HCT116 (cell line): ENCODE data around the gene RHBDD2. TPM values are rescaled to one million over a fixed set of nuclear protein-coding genes. Genes with fewer than 3 reads are reported as not detected.

Experiments
- ATAC-seq: fragments of 200-7000 bp; cut with Tn5 transposase; 2 replicates; pipeline ENCODE4 v1.9.1; 2020; ENCODE audit warnings: mild to moderate bottlenecking, moderate library complexity
- BruUV-seq: library from RNA; stranded (reverse); fragments of 400-500 nt; replicated peaks from 2 replicates; lab custom pipeline; 2021; lab: Mats Ljungman, UMichigan
- CTCF ChIA-PET: fragments of 300-600 bp; sonication (Branson Sonifier 250); formaldehyde crosslinking; loops from one replicate; lab custom pipeline; 2021; ENCODE audit warnings: antibody characterized with exemption; lab: Charles Lee
- POLR2A ChIA-PET: fragments of 300-600, 350-600 bp; sonication (Branson Sonifier 250); formaldehyde crosslinking; loops from one replicate; lab custom pipeline; 2021; ENCODE audit warnings: antibody characterized with exemption; lab: Charles Lee
- RAD21 ChIA-PET, 2 experiments: fragments of 300-600 bp; sonication (Branson Sonifier 250); formaldehyde crosslinking; loops; one replicate each; lab custom pipeline; 2023; ENCODE audit warnings: low total read pairs in 2 of 2; ENCODE audit not compliant: uncharacterized antibody in 2 of 2, unreplicated experiment in 2 of 2, low non-redundant PET in 1 of 2; lab: Charles Lee
- DNase-seq: peaks from one replicate; pipeline ENCODE4 v3.0.0-alpha.2; 2010; ENCODE audit warnings: low read depth, low spot score
- H2AFZ ChIP-seq: fragments of 200-600 bp; shearing (Covaris generic), sonication (generic); 2 replicates; pipeline ENCODE4 v1.6.1; 2017; ENCODE audit warnings: low read depth, mixed run types, mixed read lengths, antibody characterized with exemption, low read length; ENCODE audit not compliant: poor library complexity, severe bottlenecking
- H3K27ac ChIP-seq: 2 replicates; pipeline ENCODE4 v1.5.1; 2012; ENCODE audit warnings: low read depth, low read length
- H3K27me3 ChIP-seq: fragments of 200-600 bp; sonication (generic); 2 replicates; pipeline ENCODE4 v1.6.1; 2016; ENCODE audit warnings: mixed run types, low read length, mixed read lengths; ENCODE audit not compliant: insufficient read depth
- H3K36me3 ChIP-seq, 2 experiments: fragments of 200-500 bp in 1 of 2; fragments of 200-600 bp in 1 of 2; sonication (Bioruptor generic) in 1 of 2; sonication (generic) in 1 of 2; 2 replicates each; pipeline versions ENCODE4 v1.5.1 to v1.6.1; 2014 to 2016; ENCODE audit warnings: low read length in 2 of 2, inconsistent platforms in 1 of 2, mixed read lengths in 1 of 2, mixed run types in 1 of 2; ENCODE audit not compliant: insufficient read depth in 2 of 2, control insufficient read depth in 1 of 2
- H3K4me1 ChIP-seq, 2 experiments: fragments of 200-600 bp in 1 of 2; sonication (generic) in 1 of 2; 2 replicates each; pipeline versions ENCODE4 v1.5.1 to v1.6.1; 2012 to 2017; ENCODE audit warnings: low read length in 2 of 2, inconsistent platforms in 1 of 2, mild to moderate bottlenecking in 1 of 2, mixed read lengths in 1 of 2, mixed run types in 1 of 2, moderate library complexity in 1 of 2; ENCODE audit not compliant: insufficient read depth in 2 of 2, control insufficient read depth in 1 of 2
- H3K4me2 ChIP-seq: fragments of 200-600 bp; sonication (generic); 2 replicates; pipeline ENCODE4 v1.6.1; 2017; ENCODE audit warnings: mixed run types, low read length, mixed read lengths
- H3K4me3 ChIP-seq, 2 experiments: fragments of 200-600 bp in 1 of 2; sonication (generic) in 1 of 2; replicated peaks in 1 of 2; 2 replicates each; pipeline ENCODE4 v1.5.1; 2011 to 2016; ENCODE audit warnings: low read length in 2 of 2, control low read depth in 1 of 2, low read depth in 1 of 2, mild to moderate bottlenecking in 1 of 2, mixed read lengths in 1 of 2, mixed run types in 1 of 2
- H3K79me2 ChIP-seq: fragments of 200-600 bp; sonication (generic); 2 replicates; pipeline ENCODE4 v1.6.1; 2017; ENCODE audit warnings: mild to moderate bottlenecking, mixed run types, low read length, moderate library complexity, mixed read lengths; ENCODE audit not compliant: insufficient read depth
- H3K9ac ChIP-seq: fragments of 200-600 bp; sonication (generic); 2 replicates; pipeline ENCODE4 v1.6.1; 2016; ENCODE audit warnings: low read length, mixed read lengths
- H3K9me2 ChIP-seq: fragments of 200-600 bp; sonication (generic), shearing (Covaris generic); 2 replicates; pipeline ENCODE4 v1.6.1; 2017; ENCODE audit warnings: mixed run types, mild to moderate bottlenecking, moderate library complexity; ENCODE audit not compliant: insufficient read depth
- H3K9me3 ChIP-seq, 2 experiments: fragments of 200-500 bp in 1 of 2; fragments of 200-600 bp in 1 of 2; sonication (Bioruptor generic) in 1 of 2; sonication (generic) in 1 of 2; 2 replicates each; pipeline ENCODE4 v1.6.1; 2014 to 2017; ENCODE audit warnings: low read length in 2 of 2, mixed read lengths in 2 of 2, inconsistent platforms in 1 of 2, low read depth in 1 of 2, mild to moderate bottlenecking in 1 of 2, mixed run types in 1 of 2, moderate library complexity in 1 of 2; ENCODE audit not compliant: control insufficient read depth in 1 of 2, insufficient read depth in 1 of 2
- H4K20me1 ChIP-seq: fragments of 200-600 bp; sonication (generic), shearing (Covaris generic); 2 replicates; pipeline ENCODE4 v1.6.1; 2017; ENCODE audit warnings: mixed run types, mild to moderate bottlenecking, moderate library complexity; ENCODE audit not compliant: insufficient read depth
- CBX3 ChIP-seq: IDR thresholded peaks from 2 replicates; pipeline ENCODE4 v1.6.1; 2012; ENCODE audit warnings: low read depth
- ELF1 ChIP-seq: IDR thresholded peaks from 2 replicates; pipeline ENCODE4 v1.6.1; 2012; ENCODE audit warnings: low read depth, borderline replicate concordance
- EZH2phosphoT487 ChIP-seq: fragments of 200-600 bp; IDR thresholded peaks from 2 replicates; pipeline ENCODE4 v1.6.1; 2018; ENCODE audit warnings: antibody characterized with exemption, borderline replicate concordance
- FOSL1 ChIP-seq: IDR thresholded peaks from 2 replicates; pipeline ENCODE4 v1.6.1; 2012; ENCODE audit warnings: low read depth
- POLR2A ChIP-seq: IDR thresholded peaks from 2 replicates; pipeline ENCODE4 v1.7.0; 2011; ENCODE audit warnings: borderline replicate concordance; ENCODE audit not compliant: insufficient read depth, insufficient read length; ENCODE audit errors: extremely low read depth
- SIN3A ChIP-seq: IDR thresholded peaks from 2 replicates; pipeline ENCODE4 v1.6.1; 2012; ENCODE audit warnings: low read depth
- SP1 ChIP-seq: IDR thresholded peaks from 2 replicates; pipeline ENCODE4 v1.6.1; 2012; ENCODE audit warnings: low read depth
- SRF ChIP-seq: IDR thresholded peaks from 2 replicates; pipeline ENCODE4 v1.6.1; 2012; ENCODE audit warnings: low read depth
- YY1 ChIP-seq: IDR thresholded peaks from 2 replicates; pipeline ENCODE4 v1.6.1; 2011; ENCODE audit warnings: low read length, low read depth, moderate library complexity, mild to moderate bottlenecking; ENCODE audit not compliant: insufficient replicate concordance; ENCODE audit errors: extremely low read depth
- ZFX ChIP-seq: fragments of 450-650 bp; IDR thresholded peaks from 2 replicates; pipeline ENCODE4 v1.6.1; 2017
- intact Hi-C: fragments of 100-400 bp; cut with micrococcal nuclease; formaldehyde crosslinking; loops from 2 replicates; pipeline ENCODE4 v1.10.0; 2022
- total RNA-seq: library from RNA; stranded (reverse); gene quantifications from one replicate; pipeline ENCODE4 v1.2.1, GENCODE V29; 2021; ENCODE audit not compliant: unreplicated experiment
- TF ChIP-seq, protein P1 (sequence below): IDR thresholded peaks from 2 replicates; pipeline ENCODE4 v1.6.1; 2012
- TF ChIP-seq, protein P2 (sequence below): IDR thresholded peaks from 2 replicates; pipeline ENCODE4 v1.6.1; 2012; ENCODE audit warnings: low read depth
- TF ChIP-seq, protein P3 (sequence below), 3 experiments: fragments of 200-600 bp in 1 of 3; sonication (generic) in 1 of 3; IDR thresholded peaks in 2 of 3; conservative IDR thresholded peaks in 1 of 3; 2 replicates each; pipeline ENCODE4 v1.5.1; 2012 to 2017; ENCODE audit warnings: low read depth in 2 of 3, low read length in 2 of 3, antibody characterized with exemption in 1 of 3, borderline replicate concordance in 1 of 3, control low read depth in 1 of 3, mild to moderate bottlenecking in 1 of 3, mixed read lengths in 1 of 3, mixed run types in 1 of 3, moderate library complexity in 1 of 3; ENCODE audit not compliant: insufficient read depth in 1 of 3
- TF ChIP-seq, protein P4 (sequence below): IDR thresholded peaks from 2 replicates; pipeline ENCODE4 v1.6.1; 2011; ENCODE audit warnings: mild to moderate bottlenecking, low read length, moderate library complexity; ENCODE audit not compliant: insufficient replicate concordance; ENCODE audit errors: extremely low read depth

Gene RHBDD2
- total RNA-seq, 1 experiment from 2014 or later = 42.9 TPM

DNA sequence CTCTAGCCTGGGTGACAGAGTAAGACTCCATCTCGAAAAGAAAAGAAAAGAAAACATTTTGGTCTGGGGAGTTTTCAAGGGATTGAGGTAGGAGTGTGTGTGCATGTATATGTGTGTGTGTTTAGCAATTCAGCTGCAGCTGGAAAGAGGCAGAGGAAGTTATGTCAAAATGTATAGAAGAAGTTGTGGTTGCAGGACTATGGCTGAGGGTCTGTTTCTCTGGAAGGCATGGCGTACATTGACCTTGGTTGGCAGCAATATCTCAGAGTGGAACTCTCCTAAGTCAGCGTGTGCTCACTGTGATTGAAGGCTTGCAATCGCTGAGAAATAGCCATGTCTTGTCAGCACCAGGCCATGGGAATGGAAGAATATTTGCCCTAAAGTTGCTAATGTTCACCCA, 28.6 kb upstream of the RHBDD2 start:
- intact Hi-C loops = no loop called here
- Histone ChIP-seq H4K20me1 (no peaks in the 10 kb centered on the region), H3K79me2 (no peaks in the 10 kb centered on the region), H2AFZ (no peak overlapping the region), H3K36me3 (no peaks in the 10 kb centered on the region), H3K9me2 (no peaks in the 10 kb centered on the region), H3K9me3 (no peaks in the 10 kb centered on the region), H3K27me3 (no peaks in the 10 kb centered on the region), H3K27ac (no peak overlapping the region), H3K4me3 (no peak overlapping the region), H3K4me1 (no peaks in the 10 kb centered on the region), H3K9ac (no peak overlapping the region), H3K4me2 (no peak overlapping the region)
- DNase-seq (no peak), ATAC-seq (no peak)
- BruUV-seq = no TSS peak
- POLR2A ChIA-PET = no interaction called here
- RAD21 ChIA-PET = no interaction called here
- CTCF ChIA-PET = no interaction called here
- TF ChIP-seq SIN3A (no peak), FOSL1 (no peak), SRF (no peak), ZFX (no peak), SP1 (no peak), ELF1 (no peak), CBX3 (no peak), EZH2phosphoT487 (no peak), YY1 (no peak), POLR2A (no peak)
- TF ChIP-seq, protein P1, sequence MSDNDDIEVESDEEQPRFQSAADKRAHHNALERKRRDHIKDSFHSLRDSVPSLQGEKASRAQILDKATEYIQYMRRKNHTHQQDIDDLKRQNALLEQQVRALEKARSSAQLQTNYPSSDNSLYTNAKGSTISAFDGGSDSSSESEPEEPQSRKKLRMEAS = no peak
- TF ChIP-seq, protein P2, sequence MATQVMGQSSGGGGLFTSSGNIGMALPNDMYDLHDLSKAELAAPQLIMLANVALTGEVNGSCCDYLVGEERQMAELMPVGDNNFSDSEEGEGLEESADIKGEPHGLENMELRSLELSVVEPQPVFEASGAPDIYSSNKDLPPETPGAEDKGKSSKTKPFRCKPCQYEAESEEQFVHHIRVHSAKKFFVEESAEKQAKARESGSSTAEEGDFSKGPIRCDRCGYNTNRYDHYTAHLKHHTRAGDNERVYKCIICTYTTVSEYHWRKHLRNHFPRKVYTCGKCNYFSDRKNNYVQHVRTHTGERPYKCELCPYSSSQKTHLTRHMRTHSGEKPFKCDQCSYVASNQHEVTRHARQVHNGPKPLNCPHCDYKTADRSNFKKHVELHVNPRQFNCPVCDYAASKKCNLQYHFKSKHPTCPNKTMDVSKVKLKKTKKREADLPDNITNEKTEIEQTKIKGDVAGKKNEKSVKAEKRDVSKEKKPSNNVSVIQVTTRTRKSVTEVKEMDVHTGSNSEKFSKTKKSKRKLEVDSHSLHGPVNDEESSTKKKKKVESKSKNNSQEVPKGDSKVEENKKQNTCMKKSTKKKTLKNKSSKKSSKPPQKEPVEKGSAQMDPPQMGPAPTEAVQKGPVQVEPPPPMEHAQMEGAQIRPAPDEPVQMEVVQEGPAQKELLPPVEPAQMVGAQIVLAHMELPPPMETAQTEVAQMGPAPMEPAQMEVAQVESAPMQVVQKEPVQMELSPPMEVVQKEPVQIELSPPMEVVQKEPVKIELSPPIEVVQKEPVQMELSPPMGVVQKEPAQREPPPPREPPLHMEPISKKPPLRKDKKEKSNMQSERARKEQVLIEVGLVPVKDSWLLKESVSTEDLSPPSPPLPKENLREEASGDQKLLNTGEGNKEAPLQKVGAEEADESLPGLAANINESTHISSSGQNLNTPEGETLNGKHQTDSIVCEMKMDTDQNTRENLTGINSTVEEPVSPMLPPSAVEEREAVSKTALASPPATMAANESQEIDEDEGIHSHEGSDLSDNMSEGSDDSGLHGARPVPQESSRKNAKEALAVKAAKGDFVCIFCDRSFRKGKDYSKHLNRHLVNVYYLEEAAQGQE = no peak
- TF ChIP-seq, protein P3, sequence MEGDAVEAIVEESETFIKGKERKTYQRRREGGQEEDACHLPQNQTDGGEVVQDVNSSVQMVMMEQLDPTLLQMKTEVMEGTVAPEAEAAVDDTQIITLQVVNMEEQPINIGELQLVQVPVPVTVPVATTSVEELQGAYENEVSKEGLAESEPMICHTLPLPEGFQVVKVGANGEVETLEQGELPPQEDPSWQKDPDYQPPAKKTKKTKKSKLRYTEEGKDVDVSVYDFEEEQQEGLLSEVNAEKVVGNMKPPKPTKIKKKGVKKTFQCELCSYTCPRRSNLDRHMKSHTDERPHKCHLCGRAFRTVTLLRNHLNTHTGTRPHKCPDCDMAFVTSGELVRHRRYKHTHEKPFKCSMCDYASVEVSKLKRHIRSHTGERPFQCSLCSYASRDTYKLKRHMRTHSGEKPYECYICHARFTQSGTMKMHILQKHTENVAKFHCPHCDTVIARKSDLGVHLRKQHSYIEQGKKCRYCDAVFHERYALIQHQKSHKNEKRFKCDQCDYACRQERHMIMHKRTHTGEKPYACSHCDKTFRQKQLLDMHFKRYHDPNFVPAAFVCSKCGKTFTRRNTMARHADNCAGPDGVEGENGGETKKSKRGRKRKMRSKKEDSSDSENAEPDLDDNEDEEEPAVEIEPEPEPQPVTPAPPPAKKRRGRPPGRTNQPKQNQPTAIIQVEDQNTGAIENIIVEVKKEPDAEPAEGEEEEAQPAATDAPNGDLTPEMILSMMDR (IDR thresholded peaks at IDR 0.05 in 2 of 3, conservative IDR thresholded peaks at IDR 0.05 in 1 of 3; ENCODE audit: borderline replicate concordance in 1 of 3, insufficient read depth in 1 of 3, low read depth in 2 of 3, low read length in 2 of 3) = no peak
- TF ChIP-seq, protein P4, sequence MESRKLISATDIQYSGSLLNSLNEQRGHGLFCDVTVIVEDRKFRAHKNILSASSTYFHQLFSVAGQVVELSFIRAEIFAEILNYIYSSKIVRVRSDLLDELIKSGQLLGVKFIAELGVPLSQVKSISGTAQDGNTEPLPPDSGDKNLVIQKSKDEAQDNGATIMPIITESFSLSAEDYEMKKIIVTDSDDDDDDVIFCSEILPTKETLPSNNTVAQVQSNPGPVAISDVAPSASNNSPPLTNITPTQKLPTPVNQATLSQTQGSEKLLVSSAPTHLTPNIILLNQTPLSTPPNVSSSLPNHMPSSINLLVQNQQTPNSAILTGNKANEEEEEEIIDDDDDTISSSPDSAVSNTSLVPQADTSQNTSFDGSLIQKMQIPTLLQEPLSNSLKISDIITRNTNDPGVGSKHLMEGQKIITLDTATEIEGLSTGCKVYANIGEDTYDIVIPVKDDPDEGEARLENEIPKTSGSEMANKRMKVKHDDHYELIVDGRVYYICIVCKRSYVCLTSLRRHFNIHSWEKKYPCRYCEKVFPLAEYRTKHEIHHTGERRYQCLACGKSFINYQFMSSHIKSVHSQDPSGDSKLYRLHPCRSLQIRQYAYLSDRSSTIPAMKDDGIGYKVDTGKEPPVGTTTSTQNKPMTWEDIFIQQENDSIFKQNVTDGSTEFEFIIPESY = no peak
